NCI-H526 treated with DMSO at 0.1 percent for 48 hours (cell line): ENCODE measurements around the gene CLTCL1.

Experiments
- DNase-seq: peaks from one replicate; lab custom pipeline; 2025; lab: John Stamatoyannopoulos, UW

Gene CLTCL1

DNA sequence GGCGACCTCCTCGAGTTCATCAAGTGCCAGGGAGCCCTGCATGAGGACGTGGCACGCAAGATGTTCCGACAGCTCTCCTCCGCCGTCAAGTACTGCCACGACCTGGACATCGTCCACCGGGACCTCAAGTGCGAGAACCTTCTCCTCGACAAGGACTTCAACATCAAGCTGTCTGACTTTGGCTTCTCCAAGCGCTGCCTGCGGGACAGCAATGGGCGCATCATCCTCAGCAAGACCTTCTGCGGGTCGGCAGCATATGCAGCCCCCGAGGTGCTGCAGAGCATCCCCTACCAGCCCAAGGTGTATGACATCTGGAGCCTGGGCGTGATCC, 159.9 kb downstream of the CLTCL1 start:
- DNase-seq, result no peak

DNA sequence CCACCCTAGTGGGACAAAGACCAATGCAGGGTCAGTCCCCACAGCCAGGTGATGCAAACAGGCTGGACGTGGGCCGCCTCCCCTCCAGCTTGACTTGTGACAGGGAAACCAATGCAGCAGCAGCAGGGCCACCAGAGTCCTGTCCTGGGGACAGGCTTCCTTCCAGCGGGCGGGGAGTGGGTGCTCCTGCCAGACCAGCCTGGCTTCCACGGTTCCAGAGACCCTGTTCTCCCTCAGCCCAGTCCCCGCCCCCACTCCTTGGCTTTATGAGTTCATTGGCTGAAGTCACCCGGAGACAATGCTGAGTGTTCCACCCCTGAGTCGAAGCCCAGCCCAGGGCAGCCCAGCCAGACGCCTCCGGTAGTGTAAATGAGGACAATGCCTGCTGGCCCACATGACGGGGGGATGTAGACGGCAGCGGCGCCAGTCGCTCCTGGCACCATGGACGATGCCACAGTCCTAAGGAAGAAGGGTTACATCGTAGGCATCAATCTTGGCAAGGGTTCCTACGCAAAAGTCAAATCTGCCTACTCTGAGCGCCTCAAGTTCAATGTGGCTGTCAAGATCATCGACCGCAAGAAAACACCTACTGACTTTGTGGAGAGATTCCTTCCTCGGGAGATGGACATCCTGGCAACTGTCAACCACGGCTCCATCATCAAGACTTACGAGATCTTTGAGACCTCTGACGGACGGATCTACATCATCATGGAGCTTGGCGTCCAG, 160.4 kb downstream of the CLTCL1 start, which contains the start of gene TSSK2:
TSS of gene TSSK2 (plus strand) at position 350 of the 726 bp plus-strand sequence. CDS start at position 442, 92 bp downstream.
- DNase-seq, result no peak

DNA sequence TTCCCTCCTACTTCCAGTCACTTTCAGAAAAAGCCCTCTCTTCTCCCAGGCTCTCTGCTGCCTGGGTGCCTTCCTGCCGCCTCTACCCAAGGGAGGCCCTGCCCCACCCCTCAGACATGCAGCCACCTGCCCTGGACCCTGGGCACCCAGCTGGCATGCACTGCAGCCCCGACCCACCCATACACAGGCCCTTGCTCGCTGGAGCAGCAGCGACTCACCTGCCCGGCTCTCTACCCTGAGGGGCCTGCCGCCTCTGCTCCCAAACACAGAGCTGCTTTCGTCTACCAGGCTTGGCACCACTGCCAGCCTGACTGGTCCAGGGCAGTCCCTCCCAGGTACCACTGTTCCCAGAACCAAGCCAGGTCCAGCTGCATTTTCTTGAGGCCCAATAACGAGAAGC, 161.6 kb downstream of the CLTCL1 start:
- no peak for DNase-seq
